DND-41 (cell line): ENCODE data around the gene LMO2.
"Not testable (repeated sequence)": the region's sequence is repeated elsewhere in the genome, so short reads cannot be mapped to it uniquely, and the experiment has no call there.

ENCODE experiments used
- CTCF ChIP-seq: IDR thresholded peaks from 2 replicates; pipeline ENCODE4 v1.5.1; 2012; ENCODE audit warnings: borderline replicate concordance, low read length, moderate library complexity, mild to moderate bottlenecking; ENCODE audit not compliant: poor library complexity, severe bottlenecking; ENCODE audit errors: extremely low read depth
- EZH2 ChIP-seq: IDR thresholded peaks from 3 replicates; pipeline ENCODE4 v1.6.1; 2012; ENCODE audit warnings: borderline replicate concordance, low read depth, mild to moderate bottlenecking, moderate library complexity, low read length, inconsistent platforms; ENCODE audit not compliant: severe bottlenecking

GRCh38 chr11:33837334-33837733 lies 54.5 kb downstream of the LMO2 start:
- TF ChIP-seq CTCF, EZH2: not testable (repeated sequence)
